NCI-H2081 treated with DMSO at 0.1 percent for 48 hours (cell line): ENCODE data around the gene NAV3.

Experiments
- DNase-seq: peaks from one replicate; lab custom pipeline; 2025; lab: John Stamatoyannopoulos, UW

NAV3 gene

DNA sequence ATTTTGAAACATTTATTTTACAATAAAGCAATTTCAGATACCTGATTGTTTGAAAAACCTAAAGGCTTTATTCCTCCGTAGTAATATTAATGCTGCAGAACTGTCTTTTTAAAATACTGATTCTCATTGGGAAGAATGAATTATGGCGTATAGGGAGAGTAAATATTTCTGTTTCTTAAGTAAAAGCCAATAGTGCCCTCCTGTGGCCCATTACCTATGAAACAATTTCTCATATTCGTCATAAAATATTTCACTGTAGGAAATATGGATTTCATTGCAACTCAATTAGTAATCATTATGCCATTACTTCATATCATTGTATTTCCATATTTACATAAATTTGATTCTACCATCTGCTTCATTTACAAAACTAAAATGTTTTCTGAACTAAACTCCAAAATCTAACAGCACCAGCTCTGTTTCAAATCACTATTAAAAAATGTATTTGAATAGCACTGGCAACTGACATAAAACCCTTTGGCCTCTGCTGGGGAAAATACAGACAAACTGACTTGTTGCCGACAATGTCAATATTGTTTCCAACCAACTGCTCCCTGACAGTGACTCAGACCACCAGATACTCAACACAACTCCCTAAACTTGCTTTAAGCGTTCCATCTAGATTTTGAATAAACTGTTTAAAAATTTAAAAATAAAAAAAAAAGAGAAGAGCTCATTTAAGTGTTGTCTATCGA is 290.3 kb downstream of the NAV3 start:
- DNase-seq = no peak

DNA sequence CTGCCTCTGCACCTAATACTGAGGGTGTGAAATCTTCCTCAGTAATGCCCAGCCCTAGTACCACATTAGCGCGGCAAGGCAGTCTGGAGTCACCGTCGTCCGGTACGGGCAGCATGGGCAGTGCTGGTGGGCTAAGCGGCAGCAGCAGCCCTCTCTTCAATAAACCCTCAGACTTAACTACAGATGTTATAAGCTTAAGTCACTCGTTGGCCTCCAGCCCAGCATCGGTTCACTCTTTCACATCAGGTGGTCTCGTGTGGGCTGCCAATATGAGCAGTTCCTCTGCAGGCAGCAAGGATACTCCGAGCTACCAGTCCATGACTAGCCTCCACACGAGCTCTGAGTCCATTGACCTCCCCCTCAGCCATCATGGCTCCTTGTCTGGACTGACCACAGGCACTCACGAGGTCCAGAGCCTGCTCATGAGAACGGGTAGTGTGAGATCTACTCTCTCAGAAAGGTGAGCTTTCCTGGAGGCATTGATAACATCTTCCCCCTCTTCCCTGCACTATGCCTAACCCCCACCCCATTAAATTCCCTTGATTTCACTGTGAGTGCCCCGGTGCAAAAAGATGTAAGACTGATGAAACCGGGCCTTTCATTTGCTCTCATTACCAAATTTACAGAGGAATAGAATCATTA is 291.4 kb downstream of the NAV3 start:
- DNase-seq = no peak

DNA sequence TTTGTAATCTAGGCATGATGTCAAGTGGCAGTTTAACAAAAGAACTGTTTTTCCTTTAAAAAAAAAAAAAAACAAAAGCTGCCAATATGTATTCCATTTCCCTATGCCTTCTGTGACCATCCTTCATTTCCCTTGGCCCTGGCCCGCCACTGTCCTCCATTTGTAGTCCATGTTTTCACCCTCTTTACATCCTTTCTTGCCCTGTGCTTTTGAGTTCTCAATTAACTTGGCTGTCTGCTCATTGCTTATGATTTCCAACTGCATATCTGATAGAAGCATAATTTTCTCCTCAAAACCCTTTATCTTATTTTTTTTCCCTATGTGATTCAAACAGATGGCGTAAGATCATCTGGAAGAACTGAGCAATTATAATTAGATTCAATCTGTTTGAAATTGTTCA is 297.5 kb downstream of the NAV3 start:
- no peak for DNase-seq

DNA sequence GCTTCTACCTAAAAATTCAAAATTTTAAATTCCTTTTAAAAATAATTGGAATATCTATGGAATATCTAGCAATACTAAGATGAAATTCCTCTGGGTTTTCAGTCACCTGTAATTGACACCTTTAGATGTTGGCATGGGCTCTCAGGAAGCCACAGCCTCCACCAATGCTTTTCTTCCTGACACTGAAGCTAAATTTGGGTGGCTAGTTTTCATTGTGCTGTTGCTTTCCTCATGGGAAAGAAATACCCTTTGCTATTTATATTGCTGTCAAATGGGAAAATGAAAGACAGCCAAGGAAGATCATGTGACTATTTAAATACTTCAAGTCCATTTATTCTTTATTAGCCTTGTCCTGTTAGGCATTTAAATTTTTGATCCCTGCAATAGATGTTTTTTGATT is 313.0 kb downstream of the NAV3 start:
- no peak for DNase-seq

DNA sequence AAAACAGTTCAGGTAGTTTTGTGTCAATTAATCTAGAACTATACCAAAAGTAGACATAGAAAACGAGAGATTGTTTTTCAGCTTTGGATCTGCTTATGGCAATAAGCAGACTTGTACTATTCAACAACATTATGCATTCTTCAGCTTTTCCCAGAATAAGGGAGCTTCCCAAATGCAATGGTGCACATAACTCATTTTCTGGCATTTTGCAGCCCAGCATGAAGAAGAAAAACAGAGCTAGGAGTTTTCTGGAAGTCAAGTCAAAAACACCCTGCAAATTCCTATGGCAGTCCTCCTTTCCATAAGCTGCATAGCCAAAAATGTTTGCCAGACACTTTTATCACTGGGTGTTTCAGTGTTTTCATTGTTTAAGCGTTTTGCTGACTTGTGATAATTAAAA is 314.7 kb downstream of the NAV3 start:
- no peak for DNase-seq

DNA sequence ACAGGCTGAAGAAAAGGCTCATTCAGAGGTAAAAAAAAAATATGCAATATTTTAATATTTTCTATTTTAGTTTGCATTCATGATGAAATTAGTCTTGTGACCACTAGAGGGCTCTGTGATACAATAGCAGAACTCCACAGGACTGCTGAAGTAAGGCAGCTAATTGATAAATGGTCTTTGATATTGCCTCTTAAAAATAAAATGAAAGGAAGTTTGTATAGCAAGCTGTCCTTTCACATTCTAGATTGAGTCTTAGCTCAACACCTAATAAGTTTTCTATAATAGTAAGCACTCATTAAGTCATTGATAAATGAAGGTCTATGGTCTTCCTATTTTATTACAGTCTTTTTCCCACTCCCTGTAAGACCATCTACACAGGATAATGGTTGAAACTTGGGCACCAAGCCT is 315.7 kb downstream of the NAV3 start:
- no peak for DNase-seq

DNA sequence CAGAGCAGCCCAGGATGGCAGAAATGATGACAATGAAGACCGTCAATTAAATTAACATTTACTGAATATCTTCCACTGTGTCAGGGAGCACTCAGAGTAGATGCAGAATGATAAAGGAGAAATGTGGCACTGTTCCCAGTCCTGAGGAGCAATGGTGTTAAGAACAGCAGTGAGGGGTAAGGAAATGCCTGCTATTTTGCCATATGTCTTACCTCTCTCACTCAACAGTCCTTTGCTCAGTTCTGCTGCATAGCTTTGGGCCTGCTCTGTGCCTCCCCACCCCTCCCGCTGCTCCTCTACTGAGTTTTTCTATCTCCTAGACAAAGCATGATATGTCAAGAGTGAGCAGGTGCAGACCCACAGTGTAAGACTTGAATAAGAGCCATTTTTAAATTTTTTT is 318.8 kb downstream of the NAV3 start:
- DNase-seq = no peak

DNA sequence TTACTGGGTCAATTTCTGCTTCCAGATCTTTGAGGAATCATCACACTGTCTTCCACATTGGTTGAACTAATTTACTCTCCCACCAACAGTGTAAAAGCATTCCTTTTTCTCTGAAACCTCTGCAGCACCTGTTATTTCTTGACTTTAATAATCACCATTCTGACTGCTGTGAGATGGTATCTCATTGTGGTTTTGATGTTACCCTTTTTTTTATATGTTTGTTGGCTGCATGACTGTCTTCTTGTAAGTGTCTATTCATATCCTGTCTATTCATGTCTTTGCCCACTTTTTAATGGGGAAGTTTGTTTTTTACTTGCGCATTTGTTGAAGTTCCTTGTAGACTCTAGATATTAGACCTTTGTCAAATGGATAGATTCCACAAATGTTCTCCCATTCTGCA is 324.9 kb downstream of the NAV3 start:
- no peak for DNase-seq

DNA sequence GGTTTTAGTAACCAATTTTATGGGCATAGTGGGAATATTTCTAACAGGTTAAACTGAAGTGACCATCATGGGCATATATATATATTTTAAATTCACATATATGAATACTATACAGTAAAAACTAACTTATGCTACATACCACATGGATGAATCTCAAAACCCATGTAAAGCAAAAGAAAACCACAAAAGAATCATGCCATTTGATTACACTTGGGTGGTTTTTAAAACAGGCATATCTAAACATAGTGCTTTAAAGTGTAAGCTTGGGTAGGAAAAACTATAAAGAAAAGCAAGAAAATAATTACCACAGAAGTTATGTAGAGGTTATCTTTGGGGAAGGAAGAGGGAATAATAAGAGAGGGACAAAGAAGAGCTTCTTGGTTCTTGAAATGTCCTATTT is 326.1 kb downstream of the NAV3 start:
- no peak for DNase-seq

DNA sequence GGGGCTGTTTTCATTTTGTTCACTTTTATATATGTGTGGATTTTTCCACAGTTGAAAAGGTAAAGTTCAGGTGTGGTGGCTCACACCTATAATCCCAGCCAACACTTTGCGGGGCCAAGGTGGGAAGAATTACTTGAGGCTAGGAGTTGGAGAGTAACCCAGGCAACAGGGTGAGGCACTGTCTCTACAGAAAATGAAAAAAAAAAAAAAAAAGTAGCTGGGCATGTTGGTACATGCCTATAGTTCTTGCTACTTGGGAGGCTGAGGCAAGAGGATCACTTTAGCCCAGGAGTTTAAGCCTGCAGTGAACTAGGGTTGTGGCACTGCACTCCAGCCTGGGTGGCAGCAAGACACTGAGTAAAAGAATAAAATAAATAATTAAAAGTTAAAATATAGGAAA is 326.5 kb downstream of the NAV3 start:
- no peak for DNase-seq

DNA sequence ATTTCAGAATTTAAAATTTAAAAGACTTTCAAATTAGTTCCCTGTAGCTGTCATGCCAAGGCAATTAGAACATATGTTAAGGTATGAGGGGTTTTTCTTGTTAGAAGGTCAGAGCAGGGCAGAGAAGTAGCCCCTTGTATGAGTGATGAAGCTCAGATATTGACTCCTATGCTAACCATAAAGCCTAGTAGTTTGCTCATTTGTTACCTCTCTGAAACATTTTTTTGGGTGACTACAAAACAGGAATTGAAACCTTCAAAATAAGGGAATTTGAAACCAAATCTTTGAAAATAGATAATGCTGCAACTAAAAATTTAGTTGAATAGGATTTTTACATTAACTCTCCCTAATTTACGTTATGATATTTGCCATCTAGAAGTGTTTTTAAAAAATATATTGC is 333.5 kb downstream of the NAV3 start:
- no peak for DNase-seq

DNA sequence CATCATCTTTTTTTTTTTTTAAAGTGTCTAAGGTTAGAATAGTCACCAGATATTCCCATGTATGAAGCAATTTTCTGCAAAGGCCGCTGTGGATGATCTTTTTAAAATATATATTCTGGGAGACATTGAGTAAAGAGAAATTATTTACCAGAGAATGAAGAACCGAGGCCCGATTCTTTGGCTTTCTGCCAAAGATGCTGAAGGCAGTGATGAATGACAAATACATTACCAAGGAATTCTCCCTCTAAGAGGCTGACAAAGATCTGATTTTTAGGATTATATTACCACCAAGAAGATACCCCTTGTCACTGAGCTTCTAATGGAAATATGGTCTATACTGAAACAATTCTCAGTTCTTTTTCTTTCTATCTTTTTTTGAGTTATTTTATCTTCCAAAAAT is 336.8 kb downstream of the NAV3 start:
- DNase-seq = no peak

DNA sequence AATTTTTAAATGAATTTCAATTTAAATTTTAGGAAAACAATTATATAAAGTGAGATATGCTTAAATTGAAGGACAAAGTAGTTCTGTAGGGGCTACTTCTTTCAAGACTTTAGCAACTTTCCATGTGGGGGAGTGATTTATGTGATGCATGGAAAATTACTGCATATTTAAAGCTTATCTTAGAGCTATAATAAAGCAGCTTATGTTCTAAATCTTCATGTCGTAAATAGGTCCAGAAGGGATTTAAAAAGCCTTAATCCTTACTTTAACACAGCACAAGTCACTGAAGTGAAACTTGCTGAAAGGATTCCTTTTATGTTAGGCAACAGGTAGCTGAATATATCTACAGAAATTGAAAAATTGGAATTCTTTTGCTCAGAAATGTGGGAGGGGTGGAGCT is 340.4 kb downstream of the NAV3 start:
- DNase-seq = no peak

DNA sequence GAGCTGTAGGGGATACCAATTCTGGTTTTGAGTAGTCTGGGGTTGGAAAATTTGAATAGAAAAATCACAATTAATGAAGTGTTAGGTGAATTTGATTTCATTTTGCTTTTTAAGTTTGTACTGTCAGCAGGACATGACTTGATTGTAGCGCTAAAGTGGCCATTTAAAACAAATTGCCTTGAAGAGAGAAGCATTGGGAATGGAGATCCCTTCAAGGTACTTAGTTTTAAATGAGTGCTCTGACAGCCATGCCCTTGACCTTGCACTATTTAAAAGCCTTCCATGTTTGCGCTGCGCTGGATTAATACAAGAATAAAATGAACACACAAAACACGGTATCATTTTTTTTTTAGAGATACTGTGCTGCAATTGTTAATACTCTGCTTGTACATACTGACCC is 345.9 kb downstream of the NAV3 start:
- no peak for DNase-seq

DNA sequence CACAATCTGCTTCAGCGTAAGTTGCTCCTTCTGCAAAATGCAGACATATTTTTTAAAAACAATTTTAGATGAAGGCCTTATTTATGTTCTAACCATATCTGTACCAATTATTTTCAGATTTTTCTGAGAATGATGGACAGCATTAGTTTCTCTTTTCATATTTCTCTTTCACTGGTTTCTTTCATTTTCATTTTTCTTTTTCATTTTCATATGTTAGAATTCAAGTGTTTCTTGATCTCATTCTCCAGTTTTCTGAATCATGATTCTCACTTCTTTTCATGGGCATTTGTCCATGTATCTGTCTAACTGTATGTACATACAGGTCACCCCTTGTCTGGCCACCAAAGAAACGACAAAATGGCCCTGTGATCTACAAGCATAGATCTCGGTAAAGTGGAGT is 346.6 kb downstream of the NAV3 start:
- no peak for DNase-seq

DNA sequence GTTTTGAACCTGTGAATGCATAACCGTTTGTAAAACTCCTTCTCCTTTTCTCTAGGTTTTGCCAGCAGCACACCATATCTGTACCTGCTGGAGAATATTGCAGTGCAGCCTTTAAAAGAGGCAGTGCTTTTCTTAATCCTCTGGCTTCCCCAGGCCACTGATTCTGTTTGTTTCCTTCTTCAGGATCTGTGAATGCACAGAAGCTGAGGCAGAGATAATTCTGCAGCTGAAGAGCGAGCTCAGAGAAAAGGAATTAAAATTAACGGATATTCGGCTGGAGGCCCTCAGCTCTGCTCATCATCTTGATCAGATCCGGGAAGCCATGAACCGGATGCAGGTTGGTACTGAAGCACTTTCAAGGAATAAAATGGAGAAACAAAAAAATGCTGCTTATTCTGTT is 348.7 kb downstream of the NAV3 start:
- no peak for DNase-seq

DNA sequence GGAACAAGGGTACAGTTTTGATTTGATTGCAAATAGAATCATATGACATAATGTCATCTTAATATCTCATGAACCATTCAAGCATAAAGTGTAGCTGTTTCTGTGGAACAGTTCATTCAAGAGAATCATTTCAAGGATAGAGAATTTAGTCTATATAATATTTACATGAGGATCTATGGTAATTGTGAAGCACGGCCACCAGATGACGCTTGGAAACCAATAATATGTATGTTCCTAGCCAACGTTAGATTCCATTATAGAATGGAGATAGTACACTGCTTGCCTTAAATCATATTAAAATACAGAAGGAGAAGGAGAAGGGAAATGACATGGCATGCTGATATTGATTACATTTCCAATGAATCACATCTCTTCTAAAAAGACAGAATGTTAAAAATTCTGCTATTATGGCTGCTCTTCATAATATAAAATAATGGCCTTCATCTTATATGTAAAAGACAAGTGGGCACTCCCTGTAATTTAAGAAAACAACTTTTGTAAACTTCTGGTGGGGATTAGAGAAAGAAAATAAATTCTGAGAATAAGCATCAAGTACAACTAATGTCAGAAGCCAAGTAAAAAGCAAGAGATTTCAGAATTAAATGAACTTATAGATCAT is 351.0 kb downstream of the NAV3 start:
- peak; percentile 32 for DNase-seq

DNA sequence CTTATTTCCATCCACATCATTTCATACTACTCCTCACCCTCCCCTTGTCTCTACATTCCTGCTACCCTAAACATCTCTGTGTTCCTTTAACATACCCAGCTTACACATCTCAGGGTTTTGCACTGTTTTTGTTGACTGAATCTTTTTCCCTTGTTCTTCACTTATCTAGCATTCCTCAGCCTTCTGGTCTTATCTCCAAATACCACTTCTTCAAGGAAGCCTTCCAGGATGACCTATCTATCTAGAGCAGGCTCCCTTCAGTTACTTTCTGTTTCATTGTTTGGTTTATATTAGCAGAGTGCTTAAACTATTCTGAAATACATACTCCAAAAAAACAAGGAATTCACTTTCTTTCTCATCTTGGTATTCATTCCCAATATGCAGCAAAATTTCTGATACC is 353.1 kb downstream of the NAV3 start:
- no peak for DNase-seq

DNA sequence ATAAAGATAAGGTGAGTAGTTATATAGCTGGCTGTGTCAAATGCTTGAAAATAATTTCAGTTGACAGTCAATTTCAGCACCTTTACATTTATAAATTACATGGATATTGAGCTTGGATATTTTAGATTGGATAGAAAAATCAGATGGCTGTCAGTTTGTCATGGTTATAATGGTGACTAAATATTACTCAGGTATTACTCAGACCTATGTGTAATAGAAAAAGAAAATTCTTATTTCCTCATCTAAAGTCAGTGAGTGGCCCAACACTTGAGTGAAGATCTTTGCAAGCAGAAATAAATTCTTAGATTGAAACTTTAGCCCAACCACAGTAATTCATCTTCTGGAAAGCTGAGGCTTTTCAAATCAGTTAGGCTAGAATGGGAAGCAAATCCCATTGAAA is 354.4 kb downstream of the NAV3 start:
- DNase-seq = no peak

DNA sequence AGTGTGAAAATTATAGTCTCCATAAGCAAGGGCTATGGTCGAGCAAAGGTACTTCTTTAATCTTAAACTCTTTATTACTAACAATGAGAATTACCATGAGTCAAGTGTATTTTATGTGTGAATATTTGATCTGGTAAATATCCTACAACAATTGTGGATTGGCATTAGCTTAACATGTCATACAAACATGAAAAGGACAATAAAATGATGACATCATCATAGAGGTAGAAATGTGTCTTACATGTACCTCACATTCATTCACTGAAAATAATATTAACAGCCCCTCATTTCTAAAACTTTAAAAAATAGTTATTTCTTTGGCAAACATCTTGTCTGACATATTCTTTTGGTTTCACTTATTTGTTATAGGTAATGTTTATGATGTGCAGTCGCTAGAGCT is 355.0 kb downstream of the NAV3 start:
- no peak for DNase-seq

DNA sequence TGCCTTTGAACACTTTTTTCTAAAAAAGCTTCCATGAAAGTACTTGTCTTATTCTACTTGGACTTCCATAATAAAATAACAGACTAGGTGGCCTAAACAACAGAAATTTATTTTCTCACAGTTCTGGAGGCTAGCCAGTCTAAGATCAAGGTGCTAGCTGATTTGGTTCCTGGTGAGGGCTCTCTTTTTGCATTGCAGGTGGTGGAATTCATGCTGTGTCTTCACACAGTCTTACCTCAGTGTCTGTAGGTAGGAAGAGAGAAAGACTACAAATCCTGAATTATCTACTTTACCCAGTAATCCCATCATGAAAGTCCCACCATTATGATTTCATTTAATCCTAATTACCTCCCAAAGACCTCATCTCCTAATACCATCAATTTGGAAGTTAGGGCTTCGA is 356.0 kb downstream of the NAV3 start:
- no peak for DNase-seq

DNA sequence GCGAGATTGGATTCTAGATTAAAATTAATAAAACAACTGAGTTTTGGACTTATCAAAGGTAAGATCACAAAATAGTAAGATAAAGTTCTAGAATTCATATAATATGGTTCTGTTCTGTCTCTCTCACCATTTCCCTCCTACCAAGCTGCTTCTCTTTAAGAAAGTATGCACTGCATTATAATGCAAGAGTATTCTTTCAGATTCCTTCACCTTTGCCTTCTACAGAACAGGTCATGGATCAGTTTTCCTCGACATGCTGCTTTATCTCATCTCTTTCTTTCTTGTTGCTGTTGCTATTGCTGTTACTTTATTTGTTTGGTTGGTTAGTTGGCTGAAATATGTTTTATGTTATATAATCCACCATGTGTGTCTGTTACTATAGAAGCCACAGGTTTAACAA is 357.0 kb downstream of the NAV3 start:
- no peak for DNase-seq

DNA sequence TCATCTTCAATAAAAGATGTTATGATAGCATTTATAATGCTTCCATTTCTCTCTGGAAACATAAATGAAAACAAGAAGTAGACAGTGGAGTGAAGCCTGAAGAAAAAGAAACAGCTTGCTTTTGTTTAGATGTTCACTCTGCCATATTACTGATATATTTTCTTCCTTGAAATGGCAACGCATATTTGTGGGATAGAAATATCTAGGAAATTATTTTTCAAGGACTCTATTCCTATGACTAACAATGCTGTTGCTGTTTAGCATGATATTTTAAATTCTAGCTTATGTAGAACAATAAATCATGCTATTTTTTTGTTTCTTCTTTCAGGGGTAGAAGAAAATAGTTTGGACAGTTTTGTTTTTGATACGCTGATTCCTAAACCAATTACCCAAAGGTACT is 359.0 kb downstream of the NAV3 start:
- no peak for DNase-seq

DNA sequence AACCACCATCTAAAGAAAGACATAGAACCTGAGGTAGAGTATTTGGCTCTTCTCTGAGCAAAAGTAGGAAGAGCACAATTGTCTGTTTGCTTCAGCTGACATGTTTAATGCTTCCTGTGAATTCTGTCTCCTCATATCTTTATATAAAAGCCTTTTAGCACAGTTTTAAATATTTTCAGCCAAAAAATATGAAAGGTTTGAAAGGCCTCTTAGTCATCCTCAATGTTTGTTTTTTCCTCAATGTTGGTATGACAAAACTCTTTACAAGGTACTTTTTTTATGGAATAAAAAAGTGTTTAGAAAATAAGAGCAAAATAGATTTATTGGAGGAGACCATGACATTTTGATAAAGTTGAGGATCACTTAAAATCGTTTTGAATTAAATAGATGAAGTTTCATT is 360.9 kb downstream of the NAV3 start:
- no peak for DNase-seq
